K562 (cell line): ENCODE data around the gene SDK1. TPM values are rescaled to one million over a fixed set of nuclear protein-coding genes. Genes with fewer than 3 reads are reported as not detected.

Source experiments
- ATAC-seq: fragments of 200-7000 bp; cut with Tn5 transposase; 3 replicates; pipeline ENCODE4 v1.9.1; 2020; ENCODE audit warnings: moderate library complexity
- BruUV-seq: library from RNA; stranded (reverse); fragments of 400-500 nt; replicated peaks from 2 replicates; lab custom pipeline; 2021; lab: Mats Ljungman, UMichigan
- CTCF ChIA-PET: fragments of 300-600 bp; formaldehyde crosslinking; extraction: SDS; loops from one replicate; lab custom pipeline; 2021; ENCODE audit warnings: low intra/inter-chr PET ratio; lab: Yijun Ruan, JAX
- POLR2A ChIA-PET: fragments of 300-600, 350-650 bp; sonication (Branson Sonifier 250); formaldehyde crosslinking; extraction: SDS; loops from one replicate; lab custom pipeline; 2021; ENCODE audit warnings: antibody characterized with exemption, inconsistent platforms; lab: Yijun Ruan, JAX
- DNase-seq, 4 experiments: peaks; one replicate each; pipeline versions ENCODE4 v3.0.0 to v3.0.0-alpha.2; 2011 to 2018; ENCODE audit warnings: low spot score in 3 of 4, mixed read lengths in 3 of 4; ENCODE audit errors: extremely low read depth in 1 of 4
- FAIRE-seq: peaks from 2 replicates; lab custom pipeline; 2011; peaks lifted over from hg19 to GRCh38; lab: Jason Lieb, UNC
- H2AFZ ChIP-seq: 2 replicates; pipeline ENCODE4 v1.6.0; 2011; ENCODE audit warnings: low read depth, low read length, control low read depth, inconsistent platforms
- H3K27ac ChIP-seq: fragments of 200-600 bp; 3 replicates; pipeline ENCODE4 v1.8.0; 2011; ENCODE audit warnings: low read depth, mild to moderate bottlenecking, control low read depth, inconsistent platforms, low read length, moderate library complexity, mixed read lengths; ENCODE audit errors: extremely low read depth
- H3K27me3 ChIP-seq, 2 experiments: fragments of 300-600 bp in 1 of 2; 2 replicates in 1 of 2; 3 replicates in 1 of 2; pipeline versions ENCODE4 v1.6.0 to v1.8.0; 2011; ENCODE audit warnings: inconsistent platforms in 2 of 2, low read length in 2 of 2, mild to moderate bottlenecking in 1 of 2, mixed read lengths in 1 of 2, moderate library complexity in 1 of 2; ENCODE audit not compliant: control insufficient read depth in 2 of 2, insufficient read depth in 2 of 2
- H3K36me3 ChIP-seq: fragments of 300-600 bp; 3 replicates; pipeline ENCODE4 v1.8.0; 2011; ENCODE audit warnings: mild to moderate bottlenecking, low read length, inconsistent platforms; ENCODE audit not compliant: control insufficient read depth, insufficient read depth
- H3K4me1 ChIP-seq, 2 experiments: fragments of 200-600 bp in 1 of 2; replicated peaks in 1 of 2; 2 replicates in 1 of 2; 3 replicates in 1 of 2; pipeline versions ENCODE4 v1.5.1 to v1.8.0; 2011; ENCODE audit warnings: inconsistent platforms in 2 of 2, low read length in 2 of 2, mild to moderate bottlenecking in 1 of 2, mixed read lengths in 1 of 2, moderate library complexity in 1 of 2; ENCODE audit not compliant: control insufficient read depth in 2 of 2, insufficient read depth in 2 of 2
- H3K4me2 ChIP-seq: 2 replicates; pipeline ENCODE4 v1.6.1; 2011; ENCODE audit warnings: low read length, control low read depth, inconsistent platforms, mixed read lengths; ENCODE audit not compliant: insufficient read depth
- H3K4me3 ChIP-seq: fragments of 200-600 bp; sonication (generic), shearing (Covaris generic); 2 replicates; pipeline ENCODE4 v1.5.1; 2016; ENCODE audit warnings: control low read depth, inconsistent platforms
- H3K79me2 ChIP-seq: fragments of 200-600 bp; 3 replicates; pipeline ENCODE4 v1.8.0; 2011; ENCODE audit warnings: low read length, inconsistent platforms; ENCODE audit not compliant: control insufficient read depth, insufficient read depth
- H3K9ac ChIP-seq, 2 experiments: 2 replicates each; pipeline versions ENCODE4 v1.6.0 to v1.6.1; 2011; ENCODE audit warnings: low read depth in 2 of 2, low read length in 2 of 2, control low read depth in 1 of 2, inconsistent platforms in 1 of 2, mild to moderate bottlenecking in 1 of 2, mixed read lengths in 1 of 2; ENCODE audit not compliant: insufficient read depth in 1 of 2
- H3K9me1 ChIP-seq: one replicate; pipeline ENCODE4 v1.6.0; 2011; ENCODE audit warnings: inconsistent platforms, mild to moderate bottlenecking, low read length, moderate library complexity; ENCODE audit not compliant: control insufficient read depth, insufficient read depth
- H3K9me3 ChIP-seq: replicated peaks from 2 replicates; pipeline ENCODE4 v1.5.1; 2011; ENCODE audit warnings: low read depth, low read length, inconsistent platforms; ENCODE audit not compliant: control insufficient read depth, insufficient read depth
- H4K20me1 ChIP-seq: replicated peaks from 2 replicates; pipeline ENCODE4 v1.6.1; 2011; ENCODE audit warnings: low read length, inconsistent platforms, mixed read lengths; ENCODE audit not compliant: control insufficient read depth, insufficient read depth
- BRD9 ChIP-seq: fragments of 450-650 bp; IDR thresholded peaks from 2 replicates; pipeline ENCODE4 v1.6.1; 2018; ENCODE audit warnings: low read depth; ENCODE audit not compliant: partially characterized antibody
- CBFB ChIP-seq: sonication (generic); formaldehyde crosslinking; IDR thresholded peaks from 2 replicates; pipeline ENCODE4 v1.4.0; 2020; ENCODE audit warnings: mild to moderate bottlenecking, missing genetic modification reagents
- CREBBP ChIP-seq: IDR thresholded peaks from one replicate; pipeline ENCODE4 v1.6.1; 2012; ENCODE audit warnings: low read depth, mild to moderate bottlenecking, control low read depth, inconsistent platforms, low read length
- HDAC2 ChIP-seq: fragments of 450-650 bp; IDR thresholded peaks from 2 replicates; pipeline ENCODE4 v1.6.1; 2016; ENCODE audit warnings: mild to moderate bottlenecking
- IFI16 ChIP-seq: fragments of 250-450 bp; sonication (Bioruptor Pico); IDR thresholded peaks from 2 replicates; pipeline ENCODE4 v2.1.2; 2022; ENCODE audit warnings: mild to moderate bottlenecking, inconsistent platforms
- SRF ChIP-seq, 2 experiments: fragments of 250-450, 450-650 bp in 1 of 2; sonication (Bioruptor Pico) in 1 of 2; sonication (generic) in 1 of 2; formaldehyde crosslinking; IDR thresholded peaks; 2 replicates each; pipeline versions ENCODE4 v1.5.0 to v1.5.1; 2020 to 2022; ENCODE audit warnings: mild to moderate bottlenecking in 1 of 2, missing genetic modification reagents in 1 of 2
- TBP ChIP-seq: optimal IDR thresholded peaks from 2 replicates; pipeline ENCODE3; 2011; ENCODE audit warnings: low read depth, low read length, improper control_type of control experiment
- XRCC4 ChIP-seq: IDR thresholded peaks from one replicate; pipeline ENCODE4 v1.6.1; 2011; ENCODE audit not compliant: insufficient read depth, insufficient read length; ENCODE audit errors: extremely low read depth
- ZSCAN32 ChIP-seq: fragments of 450-650 bp; formaldehyde crosslinking; IDR thresholded peaks from 2 replicates; pipeline ENCODE4 v1.4.0; 2020; ENCODE audit warnings: mild to moderate bottlenecking, moderate library complexity
- WGBS: fragments of 100-300 bp; shearing (Covaris generic); methylation state at CpG from one replicate; pipeline ENCODE4 v1.1.6; 2016; ENCODE audit warnings: low coverage, mixed read lengths; ENCODE audit not compliant: insufficient coverage; ENCODE audit errors: missing lambda C conversion rate; 5-methylcytosine and 5-hydroxymethylcytosine counted together
- in situ Hi-C: fragments of 300-500 bp; cut with MboI; formaldehyde crosslinking; loops from 4 replicates; pipeline ENCODE4 v1.15.0; 2018; ENCODE audit warnings: inconsistent platforms, mixed read lengths
- intact Hi-C: fragments of 100-400 bp; cut with micrococcal nuclease; formaldehyde crosslinking; loops from 2 replicates; pipeline ENCODE4 v1.14.2; 2022
- polyA plus RNA-seq, 8 experiments: library from polyadenylated mRNA; depleted of rRNA in 4 of 8; stranded (reverse) in 5 of 8; unstranded in 3 of 8; fragments of >200 nt; fragmentation: Nextera tagmentation in 2 of 8; fragmentation: Illumina TruSeq in 1 of 8; extraction: Ambion mirVana in 2 of 8; extraction: Trizol in 1 of 8; gene quantifications; 2 replicates each; pipeline versions ENCODE4 v1.2.1 to v1.2.3, GENCODE V29; 2011 to 2014; ENCODE audit warnings: inconsistent platforms in 1 of 8, missing spikeins in 1 of 8
- total RNA-seq, 7 experiments: library from RNA; depleted of rRNA in 6 of 7; stranded (reverse); fragments of >200 nt in 6 of 7; fragmentation: Illumina TruSeq in 2 of 7; extraction: Trizol in 2 of 7; gene quantifications; 2 replicates each; pipeline versions ENCODE4 v1.2.1 to v1.2.3, GENCODE V29; 2011 to 2021; ENCODE audit warnings: low replicate concordance in 1 of 7
- TF ChIP-seq, protein P1 (sequence below): sonication (generic); formaldehyde crosslinking; IDR thresholded peaks from 2 replicates; pipeline ENCODE4 v1.8.1; 2022; ENCODE audit warnings: missing genetic modification reagents
- TF ChIP-seq, protein P2 (sequence below): fragments of 250-450 bp; sonication (Bioruptor Pico); IDR thresholded peaks from 2 replicates; pipeline ENCODE4 v1.4.0; 2020; ENCODE audit warnings: mild to moderate bottlenecking
- TF ChIP-seq, protein P3 (sequence below): sonication (generic); formaldehyde crosslinking; IDR thresholded peaks from 2 replicates; pipeline ENCODE4 v1.8.0; 2022; ENCODE audit warnings: mild to moderate bottlenecking, missing genetic modification reagents

Gene SDK1
- total and polyA plus RNA-seq, 9 of the 15 experiments (the other 6 are each of a cell fraction or from before 2014, with no cell fraction given) = 0.16 TPM; not detected in 8

DNA sequence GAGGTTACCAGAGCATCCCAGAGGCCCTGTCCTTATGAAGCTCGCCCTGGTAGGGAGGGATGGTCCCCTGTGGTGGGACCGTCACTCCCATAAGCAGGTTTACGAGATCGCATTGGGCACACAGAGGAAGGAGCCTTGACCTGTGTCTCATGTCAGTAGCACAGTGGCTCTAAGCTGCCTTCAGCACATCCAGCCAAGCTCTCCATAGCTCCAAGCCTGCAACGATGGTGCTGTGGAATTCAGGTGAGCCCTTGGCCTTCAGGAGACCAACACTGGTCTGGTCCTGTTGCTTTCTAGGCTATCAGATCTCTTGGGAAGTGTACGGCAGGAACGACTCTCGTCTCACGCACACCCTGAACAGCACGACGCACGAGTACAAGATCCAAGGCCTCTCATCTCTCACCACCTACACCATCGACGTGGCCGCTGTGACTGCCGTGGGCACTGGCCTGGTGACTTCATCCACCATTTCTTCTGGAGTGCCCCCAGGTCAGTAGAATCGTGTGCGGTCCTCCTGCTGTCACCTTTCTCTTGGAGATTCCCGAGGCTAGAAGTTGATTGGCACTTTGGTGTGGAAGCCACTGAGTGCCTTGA, 775.7 kb downstream of the SDK1 start:
- CTCF ChIA-PET = no interaction called here
- Histone ChIP-seq H3K4me1 (no peaks in the 10 kb centered on the region), H3K79me2 (no peaks in the 10 kb centered on the region), H2AFZ (no peak overlapping the region), H3K36me3 (no peaks in the 10 kb centered on the region), H3K4me3 (no peak overlapping the region), H3K9me1 (no peaks in the 10 kb centered on the region), H3K9ac (no peak overlapping the region), H3K27me3 (peaks cover 3 to 53% of the 10 kb centered on the region in 2 experiments; a peak in 4 of 5 replicates), H3K4me2 (no peak overlapping the region), H4K20me1 (0 out of 2 replicates have a peak, but pooled peaks cover 3% of the 10 kb centered on the region), H3K27ac (no peak overlapping the region), H3K9me3 (no peaks in the 10 kb centered on the region)
- intact Hi-C loops (no loop called here), in situ Hi-C loops (no loop called here)
- under 1% methylated on average over 19 of the region's 19 CpGs for WGBS
- no TSS peak for BruUV-seq
- no peak for TF ChIP-seq CREBBP
- no peak for TF ChIP-seq CBFB (CRISPR knock-in tag)
- no peak for TF ChIP-seq ZSCAN32
- TF ChIP-seq, protein P1, sequence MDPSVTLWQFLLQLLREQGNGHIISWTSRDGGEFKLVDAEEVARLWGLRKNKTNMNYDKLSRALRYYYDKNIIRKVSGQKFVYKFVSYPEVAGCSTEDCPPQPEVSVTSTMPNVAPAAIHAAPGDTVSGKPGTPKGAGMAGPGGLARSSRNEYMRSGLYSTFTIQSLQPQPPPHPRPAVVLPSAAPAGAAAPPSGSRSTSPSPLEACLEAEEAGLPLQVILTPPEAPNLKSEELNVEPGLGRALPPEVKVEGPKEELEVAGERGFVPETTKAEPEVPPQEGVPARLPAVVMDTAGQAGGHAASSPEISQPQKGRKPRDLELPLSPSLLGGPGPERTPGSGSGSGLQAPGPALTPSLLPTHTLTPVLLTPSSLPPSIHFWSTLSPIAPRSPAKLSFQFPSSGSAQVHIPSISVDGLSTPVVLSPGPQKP (CRISPR knock-in tag) = no peak
- no peak for TF ChIP-seq BRD9
- no peak for TF ChIP-seq HDAC2
- TF ChIP-seq, protein P2, sequence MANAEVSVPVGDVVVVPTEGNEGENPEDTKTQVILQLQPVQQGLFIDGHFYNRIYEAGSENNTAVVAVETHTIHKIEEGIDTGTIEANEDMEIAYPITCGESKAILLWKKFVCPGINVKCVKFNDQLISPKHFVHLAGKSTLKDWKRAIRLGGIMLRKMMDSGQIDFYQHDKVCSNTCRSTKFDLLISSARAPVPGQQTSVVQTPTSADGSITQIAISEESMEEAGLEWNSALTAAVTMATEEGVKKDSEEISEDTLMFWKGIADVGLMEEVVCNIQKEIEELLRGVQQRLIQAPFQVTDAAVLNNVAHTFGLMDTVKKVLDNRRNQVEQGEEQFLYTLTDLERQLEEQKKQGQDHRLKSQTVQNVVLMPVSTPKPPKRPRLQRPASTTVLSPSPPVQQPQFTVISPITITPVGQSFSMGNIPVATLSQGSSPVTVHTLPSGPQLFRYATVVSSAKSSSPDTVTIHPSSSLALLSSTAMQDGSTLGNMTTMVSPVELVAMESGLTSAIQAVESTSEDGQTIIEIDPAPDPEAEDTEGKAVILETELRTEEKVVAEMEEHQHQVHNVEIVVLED = no peak
- TF ChIP-seq SRF (CRISPR knock-in tag; IDR thresholded peaks at IDR 0.05) = no peak
- TF ChIP-seq XRCC4 = no peak
- no peak for TF ChIP-seq IFI16 (CRISPR knock-in tag)
- TF ChIP-seq, protein P3, sequence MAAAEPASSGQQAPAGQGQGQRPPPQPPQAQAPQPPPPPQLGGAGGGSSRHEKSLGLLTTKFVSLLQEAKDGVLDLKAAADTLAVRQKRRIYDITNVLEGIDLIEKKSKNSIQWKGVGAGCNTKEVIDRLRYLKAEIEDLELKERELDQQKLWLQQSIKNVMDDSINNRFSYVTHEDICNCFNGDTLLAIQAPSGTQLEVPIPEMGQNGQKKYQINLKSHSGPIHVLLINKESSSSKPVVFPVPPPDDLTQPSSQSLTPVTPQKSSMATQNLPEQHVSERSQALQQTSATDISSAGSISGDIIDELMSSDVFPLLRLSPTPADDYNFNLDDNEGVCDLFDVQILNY (CRISPR knock-in tag) = no peak
- TF ChIP-seq TBP = no peak
- DNase-seq (no peak), FAIRE-seq (no peak), ATAC-seq (no peak)
- POLR2A ChIA-PET = interaction anchor here (0.7 kb wide), 1 partner anchor 12 kb away, joined by 4 read pairs; no protein-coding TSS in a partner anchor
